Caco-2 (cell line): ENCODE data around the gene REELD1. TPM values are rescaled to one million over a fixed set of nuclear protein-coding genes. Genes with fewer than 3 reads are reported as not detected.

Experiments used
- BruUV-seq: library from RNA; stranded (reverse); fragments of 400-500 nt; replicated peaks from 2 replicates; lab custom pipeline; 2021; lab: Mats Ljungman, UMichigan
- CTCF ChIA-PET: fragments of 300-600 bp; sonication (Branson Sonifier 250); formaldehyde crosslinking; loops from one replicate; lab custom pipeline; 2022; ENCODE audit warnings: antibody characterized with exemption; lab: Charles Lee
- POLR2A ChIA-PET: fragments of 300-600 bp; sonication (Branson Sonifier 250); formaldehyde crosslinking; loops from one replicate; lab custom pipeline; 2022; ENCODE audit warnings: antibody characterized with exemption; lab: Charles Lee
- DNase-seq, 2 experiments: peaks; one replicate each; pipeline versions ENCODE4 v3.0.0 to v3.0.0-alpha.2; 2020 to 2022
- H3K27me3 ChIP-seq: replicated peaks from 2 replicates; pipeline ENCODE4 v1.6.0; 2011; ENCODE audit warnings: low read length; ENCODE audit not compliant: control insufficient read depth, insufficient read depth
- H3K36me3 ChIP-seq: 2 replicates; pipeline ENCODE4 v1.5.1; 2011; ENCODE audit warnings: low read length; ENCODE audit not compliant: control insufficient read depth, insufficient read depth
- H3K4me1 ChIP-seq: fragments of 250-450 bp; sonication (Bioruptor Pico); 2 replicates; pipeline ENCODE4 v1.5.1; 2020; ENCODE audit warnings: mild to moderate bottlenecking
- H3K4me3 ChIP-seq: 2 replicates; pipeline ENCODE4 v1.5.1; 2011; ENCODE audit warnings: low read depth, mild to moderate bottlenecking, control low read depth, low read length
- H3K9me3 ChIP-seq: fragments of 250-450 bp; sonication (Bioruptor Pico); 2 replicates; pipeline ENCODE4 v1.5.1; 2020; ENCODE audit warnings: mild to moderate bottlenecking, moderate library complexity
- H3K27ac Mint-ChIP-seq: one replicate; pipeline ENCODE4 v1.8.0; 2022; ENCODE audit warnings: mixed read lengths; ENCODE audit not compliant: unreplicated experiment
- H3K27me3 Mint-ChIP-seq: one replicate; pipeline ENCODE4 v1.8.0; 2022; ENCODE audit warnings: mixed read lengths; ENCODE audit not compliant: insufficient read depth, unreplicated experiment
- H3K36me3 Mint-ChIP-seq: one replicate; pipeline ENCODE4 v1.8.0; 2022; ENCODE audit warnings: mild to moderate bottlenecking, mixed read lengths; ENCODE audit not compliant: insufficient read depth, unreplicated experiment
- H3K4me1 Mint-ChIP-seq: one replicate; pipeline ENCODE4 v1.8.0; 2022; ENCODE audit warnings: low read depth, mixed read lengths; ENCODE audit not compliant: unreplicated experiment
- H3K4me3 Mint-ChIP-seq: one replicate; pipeline ENCODE4 v1.8.0; 2022; ENCODE audit warnings: mild to moderate bottlenecking, moderate library complexity, mixed read lengths; ENCODE audit not compliant: unreplicated experiment
- H3K9me3 Mint-ChIP-seq: one replicate; pipeline ENCODE4 v1.8.0; 2022; ENCODE audit warnings: mixed read lengths; ENCODE audit not compliant: unreplicated experiment
- intact Hi-C: fragments of 100-400 bp; cut with micrococcal nuclease; formaldehyde crosslinking; loops from one replicate; pipeline ENCODE4 v1.10.0; 2022; ENCODE audit not compliant: unreplicated experiment
- total RNA-seq: library from RNA; stranded (reverse); gene quantifications from 2 replicates; pipeline ENCODE4 v1.2.3, GENCODE V29; 2022
- TF ChIP-seq, protein P1 (sequence below), 2 experiments: fragments of 200-600 bp in 1 of 2; IDR thresholded peaks; 1 replicate in 1 of 2; 2 replicates in 1 of 2; pipeline versions ENCODE4 v1.5.1 to v1.8.0; 2011 to 2022; ENCODE audit warnings: antibody characterized with exemption in 1 of 2, control low read depth in 1 of 2, inconsistent platforms in 1 of 2, low read depth in 1 of 2, low read length in 1 of 2, mild to moderate bottlenecking in 1 of 2, moderate library complexity in 1 of 2; ENCODE audit not compliant: insufficient read depth in 1 of 2, severe bottlenecking in 1 of 2, unreplicated experiment in 1 of 2

REELD1 gene
- total RNA-seq, 1 experiment from 2014 or later: not detected

DNA sequence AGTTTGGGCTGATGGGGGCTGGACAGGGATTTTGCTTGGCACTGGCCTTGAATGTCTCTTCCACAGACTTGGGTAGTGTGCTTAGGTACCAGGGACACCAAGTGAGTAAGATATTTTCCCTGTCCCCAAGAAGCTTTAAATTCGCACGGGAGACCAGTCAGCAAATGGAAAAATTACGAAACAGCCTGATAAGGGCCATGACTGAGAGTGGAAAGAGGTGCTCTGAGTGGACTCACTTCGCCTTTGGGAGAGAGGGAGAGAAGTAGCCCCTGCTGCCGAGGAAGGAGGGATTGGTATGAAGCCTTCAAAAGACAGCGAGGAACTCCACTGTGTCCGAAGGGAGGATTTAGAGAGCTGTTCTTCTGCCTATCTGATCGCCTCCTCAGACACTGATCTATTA lies 36.2 kb upstream of the REELD1 start:
- intact Hi-C loops: no loop called here
- H3K27ac Mint-ChIP-seq: no peak overlapping the region
- POLR2A ChIA-PET: no interaction called here

DNA sequence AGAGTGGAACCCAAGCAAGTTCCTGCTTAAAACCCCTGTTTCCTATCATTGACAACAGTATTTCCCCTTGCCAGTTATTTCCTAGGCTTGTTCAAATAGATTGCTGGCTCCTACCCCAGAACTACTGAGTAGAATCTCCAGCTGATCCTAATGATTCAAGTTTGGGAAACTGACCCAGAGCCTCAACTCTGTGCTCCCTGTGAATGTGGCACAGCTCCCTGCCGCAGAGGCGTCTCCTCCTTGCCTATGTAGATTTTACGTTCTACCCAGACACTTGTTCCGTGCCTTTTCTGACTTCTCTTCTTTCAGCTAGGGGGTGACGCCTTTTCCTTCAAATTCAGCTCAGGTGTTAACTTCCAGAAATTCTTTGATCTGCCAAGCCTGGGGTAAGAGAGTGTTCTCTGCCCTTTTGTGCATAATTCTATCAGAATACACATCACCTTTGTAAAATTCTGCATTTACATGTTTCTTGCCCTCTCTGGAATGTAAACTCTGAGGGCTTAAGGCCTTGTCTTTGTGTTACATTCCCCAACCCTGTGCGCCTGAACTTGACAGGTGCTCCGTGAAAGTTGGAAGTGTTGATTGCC lies 34.5 kb upstream of the REELD1 start:
- CTCF ChIA-PET: no interaction called here

More for the DNA sequence above, 36.2 kb upstream of the REELD1 start:
- H3K4me1 ChIP-seq: peaks cover 11% of the 10 kb centered on the region
- Mint-ChIP-seq H3K36me3 (peaks cover 7% of the 10 kb centered on the region), H3K4me3 (no peak overlapping the region), H3K4me1 (peaks cover 6% of the 10 kb centered on the region), H3K27me3 (no peaks in the 10 kb centered on the region), H3K9me3 (no peaks in the 10 kb centered on the region)
- BruUV-seq: no TSS peak
- no peak for DNase-seq
- TF ChIP-seq, protein P1, sequence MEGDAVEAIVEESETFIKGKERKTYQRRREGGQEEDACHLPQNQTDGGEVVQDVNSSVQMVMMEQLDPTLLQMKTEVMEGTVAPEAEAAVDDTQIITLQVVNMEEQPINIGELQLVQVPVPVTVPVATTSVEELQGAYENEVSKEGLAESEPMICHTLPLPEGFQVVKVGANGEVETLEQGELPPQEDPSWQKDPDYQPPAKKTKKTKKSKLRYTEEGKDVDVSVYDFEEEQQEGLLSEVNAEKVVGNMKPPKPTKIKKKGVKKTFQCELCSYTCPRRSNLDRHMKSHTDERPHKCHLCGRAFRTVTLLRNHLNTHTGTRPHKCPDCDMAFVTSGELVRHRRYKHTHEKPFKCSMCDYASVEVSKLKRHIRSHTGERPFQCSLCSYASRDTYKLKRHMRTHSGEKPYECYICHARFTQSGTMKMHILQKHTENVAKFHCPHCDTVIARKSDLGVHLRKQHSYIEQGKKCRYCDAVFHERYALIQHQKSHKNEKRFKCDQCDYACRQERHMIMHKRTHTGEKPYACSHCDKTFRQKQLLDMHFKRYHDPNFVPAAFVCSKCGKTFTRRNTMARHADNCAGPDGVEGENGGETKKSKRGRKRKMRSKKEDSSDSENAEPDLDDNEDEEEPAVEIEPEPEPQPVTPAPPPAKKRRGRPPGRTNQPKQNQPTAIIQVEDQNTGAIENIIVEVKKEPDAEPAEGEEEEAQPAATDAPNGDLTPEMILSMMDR (IDR thresholded peaks at IDR 0.05; ENCODE audit: insufficient read depth in 1 of 2, low read depth in 1 of 2, low read length in 1 of 2, severe bottlenecking in 1 of 2, unreplicated experiment in 1 of 2): no peak
- H3K4me3 ChIP-seq: no peak overlapping the region
- no peaks in the 10 kb centered on the region for H3K27me3 ChIP-seq
- CTCF ChIA-PET: no interaction called here
- H3K9me3 ChIP-seq: no peaks in the 10 kb centered on the region
- H3K36me3 ChIP-seq: no peaks in the 10 kb centered on the region

DNA sequence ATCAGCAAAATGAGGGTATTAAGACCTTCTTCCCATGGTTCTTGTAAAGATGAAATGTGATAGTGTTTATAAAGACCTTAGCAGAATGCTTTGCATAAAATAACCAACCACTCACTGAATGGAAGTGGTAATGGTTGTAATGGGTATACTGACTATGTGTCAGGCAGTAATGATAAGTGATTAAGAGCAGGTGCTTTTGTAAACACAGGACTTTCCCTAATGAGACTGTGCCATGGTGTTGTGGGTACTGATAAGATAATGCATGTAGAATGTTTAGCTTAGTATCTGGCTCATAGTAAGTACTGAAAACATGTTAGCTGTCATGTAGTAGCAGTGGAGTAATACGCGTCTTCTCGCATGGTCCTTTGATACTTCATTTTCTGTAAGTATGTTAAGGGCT lies 31.9 kb upstream of the REELD1 start:
- H3K36me3 ChIP-seq: no peaks in the 10 kb centered on the region
- TF ChIP-seq, protein P1 (IDR thresholded peaks at IDR 0.05; ENCODE audit: insufficient read depth in 1 of 2, low read depth in 1 of 2, low read length in 1 of 2, severe bottlenecking in 1 of 2, unreplicated experiment in 1 of 2): no peak
- no peaks in the 10 kb centered on the region for H3K27me3 Mint-ChIP-seq
- intact Hi-C loops: no loop called here
- no peak overlapping the region for H3K4me3 ChIP-seq
- no peak for DNase-seq
- no peaks in the 10 kb centered on the region for H3K27me3 ChIP-seq
- no peaks in the 10 kb centered on the region for H3K9me3 Mint-ChIP-seq
- peaks cover 6% of the 10 kb centered on the region for H3K4me1 Mint-ChIP-seq
- no peaks in the 10 kb centered on the region for H3K4me1 ChIP-seq
- H3K27ac Mint-ChIP-seq: no peak overlapping the region
- H3K36me3 Mint-ChIP-seq: peaks cover 23% of the 10 kb centered on the region
- H3K9me3 ChIP-seq: no peaks in the 10 kb centered on the region
- H3K4me3 Mint-ChIP-seq: no peak overlapping the region
- ChIA-PET POLR2A (no interaction called here), CTCF (no interaction called here)
- no TSS peak for BruUV-seq

More for the DNA sequence above, 34.5 kb upstream of the REELD1 start:
- POLR2A ChIA-PET: no interaction called here
- Mint-ChIP-seq H3K27ac (no peak overlapping the region), H3K36me3 (peaks cover 7% of the 10 kb centered on the region), H3K27me3 (no peaks in the 10 kb centered on the region), H3K9me3 (no peaks in the 10 kb centered on the region), H3K4me3 (no peak overlapping the region), H3K4me1 (peaks cover 6% of the 10 kb centered on the region)
- intact Hi-C loops: no loop called here
- no peak overlapping the region for H3K4me3 ChIP-seq
- H3K9me3 ChIP-seq: no peaks in the 10 kb centered on the region
- TF ChIP-seq, protein P1 (IDR thresholded peaks at IDR 0.05; ENCODE audit: insufficient read depth in 1 of 2, low read depth in 1 of 2, low read length in 1 of 2, severe bottlenecking in 1 of 2, unreplicated experiment in 1 of 2): no peak
- H3K27me3 ChIP-seq: no peaks in the 10 kb centered on the region
- no TSS peak for BruUV-seq
- peaks cover 10% of the 10 kb centered on the region for H3K4me1 ChIP-seq
- no peaks in the 10 kb centered on the region for H3K36me3 ChIP-seq
- DNase-seq: no peak
